ENCODE measurements around the gene CBL.

GRCh38 chr11:119157063-119157462, 49.1 kb upstream of the CBL start:
- TF ChIP-seq CTCF (conservative IDR thresholded peaks at IDR 0.05 in 1 of 2, IDR thresholded peaks at IDR 0.05 in 1 of 2; ENCODE audit: extremely low read depth in 1 of 2, insufficient read depth in 1 of 2, low read depth in 1 of 2, low read length in 2 of 2) = no peak
- no peak for TF ChIP-seq EZH2 (IDR thresholded peaks at IDR 0.05; ENCODE audit: borderline replicate concordance, low read length)
